SK-N-DZ (cell line): ENCODE data around the gene ZBTB9. TPM values are rescaled to one million over a fixed set of nuclear protein-coding genes. Genes with fewer than 3 reads are reported as not detected.

ENCODE experiments used
- DNase-seq: peaks from one replicate; pipeline ENCODE4 v3.0.0-alpha.2; 2015; ENCODE audit warnings: low spot score
- polyA plus RNA-seq, 2 experiments: library from polyadenylated mRNA; depleted of rRNA; stranded (reverse); fragments of >200 nt; gene quantifications; 2 replicates each; pipeline ENCODE4 v1.2.3, GENCODE V29; 2014

ZBTB9 gene, protein sequence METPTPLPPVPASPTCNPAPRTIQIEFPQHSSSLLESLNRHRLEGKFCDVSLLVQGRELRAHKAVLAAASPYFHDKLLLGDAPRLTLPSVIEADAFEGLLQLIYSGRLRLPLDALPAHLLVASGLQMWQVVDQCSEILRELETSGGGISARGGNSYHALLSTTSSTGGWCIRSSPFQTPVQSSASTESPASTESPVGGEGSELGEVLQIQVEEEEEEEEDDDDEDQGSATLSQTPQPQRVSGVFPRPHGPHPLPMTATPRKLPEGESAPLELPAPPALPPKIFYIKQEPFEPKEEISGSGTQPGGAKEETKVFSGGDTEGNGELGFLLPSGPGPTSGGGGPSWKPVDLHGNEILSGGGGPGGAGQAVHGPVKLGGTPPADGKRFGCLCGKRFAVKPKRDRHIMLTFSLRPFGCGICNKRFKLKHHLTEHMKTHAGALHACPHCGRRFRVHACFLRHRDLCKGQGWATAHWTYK
- 7.4 and 7.6 TPM in 2 replicates for polyA plus RNA-seq (2014; cell fraction: cytosol; rRNA removed)
- 11.4 and 23.1 TPM in 2 replicates for polyA plus RNA-seq (2014; cell fraction: nucleus; rRNA removed)

DNA sequence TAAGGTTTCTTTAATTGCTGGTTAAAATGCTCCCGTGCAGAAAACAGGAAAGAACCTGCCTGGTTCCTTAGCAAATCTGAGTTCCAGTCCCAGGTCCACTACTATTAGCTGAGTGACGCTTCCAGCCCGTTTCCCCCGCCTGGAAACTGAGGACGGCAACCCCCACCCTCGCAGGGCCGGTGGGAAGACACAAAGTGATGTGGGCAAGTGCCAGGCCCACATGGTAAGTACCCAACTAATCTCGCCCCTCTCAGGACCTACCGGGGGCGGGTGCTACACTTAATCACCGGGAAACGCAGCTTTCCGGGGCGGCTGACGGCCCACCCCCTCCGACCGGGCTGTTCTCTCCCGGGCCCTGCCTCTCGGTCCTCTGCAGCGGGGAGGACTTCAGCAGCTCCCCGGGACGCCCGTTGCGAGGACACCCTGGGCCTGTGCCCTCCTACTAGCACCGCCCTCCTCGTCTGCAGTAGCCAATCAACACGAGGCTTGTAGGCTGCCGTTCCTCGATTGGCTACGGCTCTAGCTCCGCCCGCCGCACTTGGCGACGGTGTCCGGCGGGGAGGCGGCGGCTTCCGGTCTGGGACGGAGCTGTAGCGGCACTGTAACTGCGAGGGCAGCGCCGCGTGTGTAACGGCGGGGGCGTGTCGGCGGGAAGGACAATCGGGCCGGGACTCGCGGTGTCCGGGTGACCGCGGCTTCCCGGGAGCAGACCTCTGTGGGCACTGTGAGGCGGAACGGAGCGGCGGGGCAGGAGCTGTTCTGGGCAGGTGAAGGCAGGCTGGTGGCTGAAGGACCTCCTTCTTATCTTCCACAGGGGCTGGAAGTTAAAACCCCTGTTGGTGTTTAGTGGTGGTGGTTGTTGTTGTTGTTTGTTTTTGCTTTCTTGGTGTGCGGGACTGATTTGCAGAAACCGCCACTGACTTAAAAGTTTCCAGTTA is at the start of gene ZBTB9:
Gene ZBTB9 (plus strand): TSS at position 568 of the 938 bp plus-strand sequence. CDS start 525 bp downstream, outside the sequence.
- DNase-seq = peak; percentile 96

DNA sequence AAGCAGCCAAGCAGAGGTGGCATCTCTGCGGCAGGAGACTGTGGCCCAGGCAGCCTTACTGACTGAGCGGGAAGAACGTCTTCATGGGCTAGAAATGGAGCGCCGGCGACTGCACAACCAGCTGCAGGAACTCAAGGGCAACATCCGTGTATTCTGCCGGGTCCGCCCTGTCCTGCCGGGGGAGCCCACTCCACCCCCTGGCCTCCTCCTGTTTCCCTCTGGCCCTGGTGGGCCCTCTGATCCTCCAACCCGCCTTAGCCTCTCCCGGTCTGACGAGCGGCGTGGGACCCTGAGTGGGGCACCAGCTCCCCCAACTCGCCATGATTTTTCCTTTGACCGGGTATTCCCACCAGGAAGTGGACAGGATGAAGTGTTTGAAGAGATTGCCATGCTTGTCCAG is 49.5 kb upstream of the ZBTB9 start:
- DNase-seq = no peak

DNA sequence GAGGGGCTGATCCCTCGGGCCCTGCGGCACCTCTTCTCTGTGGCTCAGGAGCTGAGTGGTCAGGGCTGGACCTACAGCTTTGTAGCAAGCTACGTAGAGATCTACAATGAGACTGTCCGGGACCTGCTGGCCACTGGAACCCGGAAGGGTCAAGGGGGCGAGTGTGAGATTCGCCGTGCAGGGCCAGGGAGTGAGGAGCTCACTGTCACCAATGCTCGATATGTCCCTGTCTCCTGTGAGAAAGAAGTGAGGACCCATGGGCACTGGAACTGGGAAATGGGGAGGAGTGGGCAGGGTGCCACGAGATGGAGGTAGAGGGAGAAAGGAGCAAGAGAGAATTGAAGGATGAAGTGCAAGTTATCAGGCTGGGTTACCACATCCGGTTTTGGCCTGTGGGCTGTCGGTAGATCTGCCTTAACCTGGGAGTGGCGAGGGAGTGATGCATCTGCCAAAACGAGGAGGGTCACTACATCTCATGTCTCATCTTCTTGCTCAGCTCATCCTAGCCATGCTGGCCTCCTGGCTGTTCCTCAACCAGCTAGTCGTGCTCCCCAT is 48.9 kb upstream of the ZBTB9 start:
- DNase-seq = no peak

DNA sequence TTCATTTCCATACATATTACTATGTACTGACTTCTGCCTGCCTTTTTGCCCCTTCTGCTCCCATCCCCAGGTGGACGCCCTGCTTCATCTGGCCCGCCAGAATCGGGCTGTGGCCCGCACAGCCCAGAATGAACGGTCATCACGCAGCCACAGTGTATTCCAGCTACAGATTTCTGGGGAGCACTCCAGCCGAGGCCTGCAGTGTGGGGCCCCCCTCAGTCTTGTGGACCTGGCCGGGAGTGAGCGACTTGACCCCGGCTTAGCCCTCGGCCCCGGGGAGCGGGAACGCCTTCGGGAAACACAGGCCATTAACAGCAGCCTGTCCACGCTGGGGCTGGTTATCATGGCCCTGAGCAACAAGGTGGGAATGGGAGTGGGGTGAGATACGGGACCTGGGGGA is 48.2 kb upstream of the ZBTB9 start:
- DNase-seq = no peak

DNA sequence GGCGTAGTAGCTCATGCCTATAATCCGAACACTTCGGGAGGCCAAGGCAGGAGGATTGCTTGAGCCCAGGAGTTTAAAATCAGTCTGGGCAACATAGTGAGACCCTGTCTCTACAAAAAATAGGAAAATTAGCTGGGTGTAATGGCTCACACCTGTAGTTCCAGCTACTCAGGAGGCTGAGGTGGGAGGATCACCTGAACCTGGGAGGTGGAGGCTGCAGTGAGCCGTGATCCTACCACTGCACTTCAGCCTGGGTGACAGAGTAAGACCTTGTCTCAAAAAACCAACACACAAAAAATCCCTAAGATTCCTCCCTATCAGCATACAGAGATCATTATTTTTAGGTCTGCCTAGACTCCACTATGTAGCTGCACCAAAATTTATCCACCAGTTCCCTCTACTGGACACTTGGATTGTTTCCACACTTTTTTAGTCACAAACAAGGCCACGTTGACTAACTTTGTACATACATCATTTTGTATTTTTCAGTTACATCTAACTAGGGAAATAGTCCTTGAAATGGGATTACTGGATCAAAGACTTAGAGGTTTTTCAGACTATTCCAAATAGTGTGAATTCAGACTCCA is 47.2 kb upstream of the ZBTB9 start:
- no peak for DNase-seq

DNA sequence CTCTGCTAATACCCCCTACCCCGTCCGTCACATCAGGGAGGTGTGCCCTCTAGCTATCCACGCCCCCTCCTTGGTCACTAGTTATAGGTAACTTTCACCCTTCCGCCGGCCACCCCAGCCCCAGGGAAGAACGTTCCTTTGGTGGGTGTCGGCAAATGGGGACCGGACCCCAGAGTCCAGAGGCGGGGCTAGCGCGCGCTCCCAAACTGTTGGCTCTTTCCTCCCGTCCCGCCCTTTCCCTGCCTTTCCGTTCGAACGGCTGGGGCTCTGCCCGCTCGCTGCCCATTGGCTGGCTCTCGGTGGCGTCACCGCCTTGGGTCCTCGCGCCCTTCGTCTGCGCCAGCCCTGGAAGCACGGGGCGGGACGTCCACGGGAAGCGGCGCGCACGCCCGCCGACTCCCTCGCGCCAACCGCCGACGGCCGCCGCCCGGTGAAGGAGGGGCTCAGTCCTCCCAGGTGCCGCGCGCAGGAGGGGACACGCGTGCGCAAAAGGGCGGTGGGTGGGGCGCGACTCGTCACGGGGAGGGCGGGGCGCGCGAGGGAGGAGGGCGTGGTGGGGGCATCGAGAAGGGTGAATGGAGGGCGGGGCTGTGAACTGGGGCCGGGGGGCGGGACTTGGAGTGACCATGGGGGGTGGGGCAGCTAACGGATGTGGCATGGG is 44.2 kb upstream of the ZBTB9 start:
- peak; percentile 96 for DNase-seq

DNA sequence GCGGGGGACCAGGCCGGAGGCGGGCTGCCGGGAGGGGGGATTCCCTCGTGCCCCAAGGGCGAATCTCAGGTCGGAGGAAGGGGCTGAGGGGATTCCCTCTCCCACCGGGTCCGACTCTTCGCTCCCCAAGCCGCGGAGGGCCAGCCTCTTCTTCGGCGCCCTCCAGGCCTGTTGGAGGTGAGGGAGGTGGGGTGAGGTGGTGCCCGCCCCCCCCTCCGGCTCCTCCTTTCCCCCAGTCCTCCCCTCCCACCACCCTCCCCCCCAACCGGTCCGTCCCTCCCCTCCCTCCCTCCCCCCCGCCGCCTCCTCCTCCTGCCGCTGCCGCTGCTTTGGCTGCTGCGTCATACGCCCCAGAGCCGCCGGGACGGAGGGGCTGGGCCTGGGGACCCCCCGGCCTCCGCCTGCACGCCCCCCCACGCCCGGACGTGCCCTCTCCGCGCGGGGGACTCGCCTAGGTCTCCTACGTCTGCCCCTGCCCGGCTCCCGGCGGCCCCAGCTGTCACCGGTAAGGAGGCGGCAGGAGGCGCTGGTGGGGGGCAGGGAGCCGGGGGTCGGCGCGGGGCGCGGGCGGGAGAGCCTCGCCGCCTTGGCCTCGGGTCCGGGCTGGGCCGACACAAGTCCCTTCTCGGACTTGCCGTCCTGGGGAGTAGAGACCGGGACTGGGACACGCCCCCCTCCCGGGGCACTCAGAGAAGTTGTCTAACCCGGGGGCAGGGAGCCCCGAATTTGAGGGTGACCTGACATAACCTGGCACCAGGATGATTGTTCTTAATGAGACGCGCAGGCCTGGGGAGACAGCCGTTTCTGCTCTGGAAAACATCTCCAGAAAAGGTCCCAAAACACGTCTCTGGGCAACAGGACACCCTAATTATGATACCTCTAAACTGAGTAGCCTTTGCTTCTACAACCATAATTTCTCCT is 43.4 kb upstream of the ZBTB9 start, which contains the start of gene PHF1:
Gene PHF1 (plus strand): TSS at position 304 of the 921 bp plus-strand sequence. CDS start 1,250 bp downstream, outside the sequence.
- peak; percentile 45 for DNase-seq

DNA sequence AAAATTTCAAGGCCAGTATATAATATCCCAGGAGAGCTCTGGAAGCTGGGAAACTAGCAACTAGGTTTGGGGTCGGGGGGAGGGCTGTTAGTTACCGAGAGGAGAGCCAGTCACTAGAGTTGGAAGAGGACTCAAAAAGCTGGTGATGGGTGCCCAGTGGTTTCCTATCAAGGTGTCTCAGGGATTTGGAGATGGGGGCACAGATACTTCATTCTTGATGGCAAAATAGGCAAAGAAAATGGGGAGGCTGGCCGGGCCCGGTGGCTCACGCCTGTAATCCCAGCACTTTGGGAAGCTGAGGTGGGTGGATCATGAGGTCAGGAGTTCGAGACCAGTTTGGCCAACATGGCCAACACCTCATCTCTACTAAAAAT is 42.8 kb upstream of the ZBTB9 start:
- no peak for DNase-seq

DNA sequence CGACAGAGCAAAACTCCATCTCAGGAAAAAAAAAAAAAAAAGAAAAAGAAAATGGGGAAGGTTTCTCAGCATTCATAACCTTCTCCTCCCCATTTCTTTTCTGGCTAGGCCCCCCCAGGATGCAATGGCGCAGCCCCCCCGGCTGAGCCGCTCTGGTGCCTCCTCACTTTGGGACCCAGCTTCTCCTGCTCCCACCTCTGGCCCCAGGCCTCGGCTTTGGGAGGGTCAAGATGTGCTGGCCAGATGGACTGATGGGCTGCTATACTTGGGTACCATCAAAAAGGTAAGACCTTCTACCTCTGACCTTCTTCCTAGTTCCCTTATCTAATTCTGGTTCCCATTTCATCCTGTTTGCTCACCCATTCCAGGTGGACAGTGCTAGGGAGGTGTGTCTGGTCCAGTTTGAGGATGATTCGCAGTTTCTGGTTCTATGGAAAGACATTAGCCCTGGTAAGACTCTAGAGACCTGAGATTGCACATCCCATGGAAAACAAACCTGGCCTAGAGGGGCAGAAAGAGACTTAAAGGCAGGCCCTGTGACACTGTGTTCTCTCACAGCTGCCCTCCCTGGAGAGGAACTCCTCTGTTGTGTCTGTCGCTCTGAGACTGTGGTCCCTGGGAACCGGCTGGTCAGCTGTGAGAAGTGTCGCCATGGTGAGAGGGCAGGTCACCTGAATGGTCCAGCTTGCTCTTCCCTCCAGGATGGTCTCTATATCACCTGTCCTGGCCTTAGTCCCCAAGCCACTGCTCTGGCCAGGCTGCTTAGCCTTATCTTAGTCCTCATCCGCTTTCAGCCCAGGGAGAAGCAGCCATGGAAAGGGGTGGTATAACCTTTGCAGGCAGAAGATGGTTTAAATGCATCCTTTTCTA is 42.0 kb upstream of the ZBTB9 start:
- DNase-seq = no peak

DNA sequence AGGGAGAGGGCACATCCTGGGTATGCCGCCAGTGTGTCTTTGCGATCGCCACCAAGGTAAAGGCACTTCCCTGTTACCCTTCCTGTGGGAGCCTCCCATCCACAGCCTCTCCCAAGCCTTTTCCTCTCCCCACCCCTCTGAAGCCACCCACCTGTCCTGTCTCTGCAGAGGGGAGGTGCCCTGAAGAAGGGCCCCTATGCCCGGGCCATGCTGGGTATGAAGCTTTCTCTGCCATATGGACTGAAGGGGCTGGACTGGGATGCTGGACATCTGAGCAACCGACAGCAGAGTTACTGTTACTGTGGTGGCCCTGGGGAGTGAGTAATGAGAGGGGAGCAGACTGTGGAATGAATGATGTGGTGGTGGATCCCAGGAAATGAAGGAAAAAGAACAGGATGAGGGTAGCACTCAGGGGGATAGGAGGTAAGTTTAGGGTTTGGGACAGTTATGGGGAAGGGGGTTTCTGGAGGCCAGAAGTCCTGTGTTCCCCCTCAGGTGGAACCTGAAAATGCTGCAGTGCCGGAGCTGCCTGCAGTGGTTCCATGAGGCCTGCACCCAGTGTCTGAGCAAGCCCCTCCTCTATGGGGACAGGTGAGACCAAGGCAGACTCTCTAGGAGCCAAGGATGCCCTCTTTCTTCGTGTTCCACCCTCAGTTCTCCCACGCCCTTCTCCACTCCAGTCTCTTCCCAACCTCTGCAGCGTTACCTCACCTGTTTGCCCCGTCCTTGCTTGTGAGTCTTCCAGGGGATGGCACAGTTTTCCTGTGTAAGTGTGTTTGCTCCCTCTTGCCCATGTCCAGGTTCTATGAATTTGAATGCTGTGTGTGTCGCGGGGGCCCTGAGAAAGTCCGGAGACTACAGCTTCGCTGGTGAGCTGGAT is 40.9 kb upstream of the ZBTB9 start:
- DNase-seq = no peak

DNA sequence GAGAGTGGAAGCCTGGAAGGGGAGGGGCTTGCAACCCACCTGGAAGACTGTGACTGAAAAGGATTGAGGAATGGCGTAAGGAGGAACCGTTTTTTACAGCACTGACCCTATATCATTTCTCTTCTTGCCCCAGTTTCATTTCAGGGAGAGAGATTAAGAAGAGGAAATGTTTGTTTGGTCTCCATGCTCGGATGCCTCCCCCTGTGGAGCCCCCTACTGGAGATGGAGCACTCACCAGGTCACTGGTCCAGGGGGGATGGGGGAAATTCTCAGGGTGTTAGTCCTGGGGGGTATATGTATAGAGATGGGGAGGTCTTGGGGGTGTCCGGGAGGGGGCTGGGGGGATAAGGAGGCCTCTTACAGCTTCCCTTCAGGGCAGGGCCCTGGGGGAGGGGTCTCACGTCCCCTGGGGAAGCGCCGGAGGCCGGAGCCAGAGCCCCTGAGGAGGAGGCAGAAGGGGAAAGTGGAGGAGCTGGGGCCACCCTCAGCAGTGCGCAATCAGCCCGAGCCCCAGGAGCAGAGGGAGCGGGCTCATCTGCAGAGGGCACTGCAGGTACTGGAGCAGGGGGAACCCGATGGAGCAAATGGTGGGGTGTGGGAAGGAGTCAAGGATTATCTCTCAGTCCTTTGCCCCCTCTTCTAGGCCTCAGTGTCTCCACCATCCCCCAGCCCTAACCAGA is 39.6 kb upstream of the ZBTB9 start:
- DNase-seq = no peak

DNA sequence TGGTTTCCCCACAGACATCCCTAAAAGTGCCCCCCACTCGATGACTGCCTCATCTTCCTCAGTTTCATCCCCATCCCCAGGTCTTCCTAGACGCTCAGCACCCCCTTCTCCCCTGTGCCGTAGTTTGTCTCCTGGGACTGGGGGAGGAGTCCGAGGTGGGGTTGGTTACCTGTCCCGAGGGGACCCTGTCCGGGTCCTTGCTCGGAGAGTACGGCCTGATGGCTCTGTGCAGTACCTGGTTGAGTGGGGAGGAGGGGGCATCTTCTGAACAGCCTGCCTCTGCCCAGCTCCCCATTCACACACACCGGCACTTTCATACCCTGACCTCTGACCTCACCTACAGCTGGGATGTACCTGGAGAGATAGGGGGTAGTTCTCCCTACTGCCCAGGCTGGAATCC is 38.5 kb upstream of the ZBTB9 start:
- DNase-seq = no peak

DNA sequence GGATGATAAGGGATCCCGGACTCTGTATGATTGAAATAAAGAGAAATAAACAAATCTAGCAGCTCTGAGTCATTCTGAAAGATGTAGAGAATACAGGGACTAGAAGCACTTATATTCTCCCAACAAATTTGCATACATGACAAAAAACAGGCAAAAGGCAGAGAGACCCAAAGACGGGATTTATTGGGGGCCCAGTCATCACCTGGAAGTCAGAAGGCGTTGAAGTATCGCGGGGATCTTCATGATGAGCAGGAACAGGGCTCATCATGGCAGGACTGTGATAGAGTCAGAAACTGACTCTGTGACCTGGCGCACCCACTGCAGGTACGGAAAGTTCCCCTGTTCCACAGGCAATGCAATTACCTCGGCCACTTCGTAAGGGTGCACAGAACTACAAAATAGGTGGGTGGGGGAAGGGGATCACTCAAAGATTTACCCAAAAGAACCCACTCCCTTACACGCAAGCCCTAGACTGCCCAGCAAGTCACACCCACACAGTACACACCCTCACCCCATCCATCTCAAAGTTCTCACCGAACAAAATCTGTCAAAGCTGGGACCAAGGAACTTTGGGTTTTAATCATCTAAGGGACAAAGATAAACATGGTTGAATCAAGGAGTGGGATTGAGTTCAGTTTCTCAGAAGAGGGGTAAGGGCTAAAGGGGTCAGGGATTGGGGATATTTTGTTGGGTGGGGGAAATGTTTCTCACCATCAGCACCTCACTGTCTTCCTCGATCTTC is 37.8 kb upstream of the ZBTB9 start:
- no peak for DNase-seq

DNA sequence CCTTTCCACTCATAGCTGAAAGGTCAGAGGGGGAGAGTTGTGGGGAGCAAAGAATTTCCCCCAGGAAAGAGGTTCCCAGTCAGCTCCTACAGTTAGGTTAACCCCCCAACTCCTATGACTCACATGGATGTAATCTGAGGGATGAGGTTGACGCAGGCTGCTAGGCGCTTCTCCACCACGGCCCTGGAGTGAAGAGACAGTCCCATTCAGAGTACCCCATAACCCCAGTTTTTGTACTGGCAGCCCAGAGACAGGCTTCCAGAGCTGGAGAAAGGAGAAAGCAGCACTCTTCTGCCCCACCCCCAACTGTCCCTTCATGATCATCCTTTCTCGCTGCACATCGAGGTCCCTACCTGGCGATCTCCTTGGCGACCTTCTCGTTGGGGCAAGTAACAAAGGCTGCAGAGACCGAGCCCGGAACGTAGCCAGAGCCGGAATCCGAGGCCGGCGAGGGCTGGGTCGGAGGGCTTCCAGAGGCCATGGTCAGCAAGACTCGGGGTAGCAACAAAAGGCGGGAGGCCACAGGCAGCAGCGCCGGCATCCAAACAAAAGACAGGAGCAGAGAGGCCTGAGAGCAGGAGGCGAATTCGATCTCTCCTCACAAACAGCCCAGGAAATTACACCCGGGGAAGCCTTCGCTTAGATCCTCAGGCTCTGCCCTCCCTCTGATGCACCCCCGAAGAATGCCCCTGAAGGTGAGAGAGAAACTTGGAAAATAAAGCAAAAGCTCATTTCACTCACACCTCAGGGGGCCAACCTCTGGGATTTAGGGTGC is 37.1 kb upstream of the ZBTB9 start:
- DNase-seq = no peak

DNA sequence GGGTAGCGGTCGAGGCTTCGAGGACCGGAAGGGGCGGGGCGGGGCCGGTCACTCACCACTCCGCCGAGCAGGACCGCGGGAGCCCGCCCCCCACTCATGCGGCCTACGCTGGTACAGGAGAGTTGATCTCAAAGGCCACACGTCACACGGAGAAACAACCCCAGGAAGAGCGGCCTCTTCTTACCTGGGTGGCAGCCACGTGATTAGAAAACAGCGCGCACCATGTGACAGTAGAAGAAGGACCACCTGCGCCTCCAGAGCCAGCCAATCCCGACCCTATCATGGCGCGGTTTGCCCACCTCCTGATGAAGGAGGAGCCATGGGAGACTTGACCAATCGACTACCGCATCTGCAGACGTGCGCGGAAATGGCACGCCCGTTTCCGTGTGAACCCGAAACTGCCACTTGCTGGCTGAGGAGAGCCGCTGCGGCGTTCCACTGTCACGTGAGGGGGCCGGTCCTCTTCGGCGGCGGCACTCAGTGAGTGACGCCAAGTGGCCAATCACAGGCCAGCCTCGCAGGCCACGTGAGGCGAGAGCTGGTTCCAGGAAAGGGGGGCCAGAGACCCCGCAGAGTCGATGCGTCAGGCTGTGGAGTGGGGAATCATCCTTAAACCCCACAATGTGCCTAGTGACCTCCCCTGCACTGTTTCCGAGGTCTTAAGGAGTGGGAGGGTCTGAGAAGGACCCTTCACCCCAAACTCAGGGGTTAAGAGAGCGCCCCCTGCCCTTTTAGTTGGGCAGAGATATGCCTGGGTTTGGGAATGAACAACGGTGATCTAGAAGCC is 36.3 kb upstream of the ZBTB9 start, which contains the start of gene CUTA:
Gene CUTA (minus strand): TSS at position 205 of the 787 bp plus-strand sequence. CDS start 107 bp downstream, at position 98.
- peak; percentile 99 for DNase-seq
